GF-D8 (cell line): ENCODE results near the gene USP33.
"Not testable (repeated sequence)": the region's sequence is repeated elsewhere in the genome, so short reads cannot be mapped to it uniquely, and the experiment has no call there.

ENCODE experiments used
- DNase-seq: peaks from one replicate; lab custom pipeline; 2025; lab: John Stamatoyannopoulos, UW

The USP33 gene

DNA sequence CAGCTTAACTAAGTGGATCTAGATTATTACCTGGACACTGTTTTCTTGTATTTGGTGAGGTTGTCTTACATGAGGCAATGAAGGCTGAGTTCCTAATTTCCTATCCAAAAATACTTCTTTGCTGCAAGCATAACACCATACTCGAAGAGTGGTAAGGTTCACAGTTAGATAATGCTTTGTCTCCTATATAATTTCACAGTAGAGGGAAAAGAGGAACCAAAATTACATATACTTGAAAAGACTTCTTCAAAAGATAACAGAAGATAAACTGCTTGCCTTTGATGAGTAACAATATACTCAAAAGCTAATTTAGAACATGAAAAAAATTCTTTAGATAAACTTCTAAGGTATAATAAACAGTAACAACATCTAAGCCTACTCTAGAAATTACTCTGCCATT, 20.4 kb downstream of the USP33 start:
- DNase-seq = peak; percentile 36

DNA sequence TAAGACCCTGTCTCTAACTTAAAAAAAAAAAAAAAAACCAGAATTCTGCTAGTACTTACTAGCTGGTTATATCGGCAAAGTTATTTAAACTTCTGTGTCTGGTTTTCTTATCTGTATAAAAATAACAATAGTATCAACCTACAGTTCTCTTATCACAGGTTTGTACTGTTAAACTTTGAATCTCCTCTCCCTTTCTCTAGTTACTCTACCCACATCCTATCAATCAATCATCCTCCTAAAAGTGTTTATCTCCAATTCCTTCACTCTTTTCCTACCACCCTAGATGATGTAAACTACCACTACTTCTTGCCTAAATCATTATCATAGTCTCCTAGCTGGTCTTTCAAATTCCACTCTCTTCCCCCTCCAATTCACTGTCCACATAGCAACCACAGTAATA, 27.6 kb downstream of the USP33 start:
- no peak for DNase-seq

DNA sequence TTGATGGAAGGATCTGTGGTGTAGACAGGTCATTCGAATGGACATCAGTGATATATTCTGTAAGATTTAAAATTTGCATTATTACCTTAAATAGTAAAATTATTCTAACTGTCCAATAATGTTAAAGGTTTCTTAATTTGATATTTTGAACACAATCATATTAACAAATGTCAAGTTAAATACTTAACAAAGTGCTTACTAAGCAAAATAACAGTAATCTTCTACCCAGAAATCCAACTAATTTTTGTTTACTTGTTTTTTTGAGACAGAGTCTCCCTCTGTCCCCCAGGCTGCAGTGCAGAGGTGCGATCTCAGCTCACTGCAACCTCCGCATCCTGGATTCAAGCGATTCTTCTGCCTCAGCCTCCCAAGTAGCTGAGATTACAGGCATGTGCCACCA, 33.9 kb downstream of the USP33 start:
- no peak for DNase-seq

DNA sequence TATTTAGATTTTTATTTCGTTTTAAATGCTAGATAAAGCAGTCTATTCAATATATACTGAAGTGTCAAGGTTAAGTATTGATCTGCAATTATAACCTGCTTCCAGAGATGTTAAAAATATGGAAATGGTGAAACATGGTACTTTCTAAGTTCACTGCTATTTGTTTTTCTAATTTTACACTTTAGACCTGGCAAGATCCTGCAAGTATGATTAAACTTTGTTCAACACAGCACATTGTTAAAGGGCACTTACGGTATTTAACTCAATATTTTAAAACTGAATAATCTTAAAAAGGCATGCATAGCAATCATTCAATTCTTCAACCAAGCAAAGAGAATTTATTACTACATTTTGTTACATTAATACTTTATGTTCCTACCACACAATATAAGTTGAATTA, 41.5 kb downstream of the USP33 start:
- DNase-seq = no peak

DNA sequence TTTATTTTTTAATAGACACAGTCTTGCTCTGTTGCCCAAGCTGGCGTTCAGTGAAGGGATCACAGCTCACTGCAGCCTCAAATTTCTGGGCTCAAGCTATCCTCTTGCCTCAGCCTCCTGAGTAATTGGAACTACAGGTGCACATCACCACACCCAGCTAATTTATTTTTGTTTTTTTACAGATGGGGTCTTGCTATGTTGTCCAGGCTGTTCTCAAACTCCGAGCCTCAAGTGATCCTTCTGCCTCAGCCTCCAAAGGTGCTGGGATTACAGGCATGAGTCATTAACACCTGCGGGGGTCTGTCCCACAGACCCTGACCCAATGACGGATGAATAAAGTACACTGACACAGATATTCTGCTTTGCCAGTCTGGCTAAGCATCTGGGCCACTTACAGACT, 43.6 kb downstream of the USP33 start:
- DNase-seq = no peak

DNA sequence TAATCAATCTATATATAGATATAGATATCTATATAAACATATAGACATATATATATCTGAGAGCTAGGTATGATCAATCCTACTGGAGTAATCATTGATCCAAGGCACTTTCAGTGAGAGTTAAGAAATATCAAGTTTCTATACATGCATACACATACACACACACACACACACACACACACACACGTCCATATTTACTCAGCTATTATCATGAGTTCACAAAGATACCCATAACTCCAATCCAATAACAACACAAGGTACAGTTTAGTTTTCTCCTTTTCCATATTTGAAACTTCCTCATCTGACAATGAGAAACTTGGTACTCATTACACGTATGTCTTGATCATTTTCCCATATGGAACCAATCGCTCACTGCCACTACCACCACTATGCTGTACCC, 49.9 kb downstream of the USP33 start:
- DNase-seq = no peak

DNA sequence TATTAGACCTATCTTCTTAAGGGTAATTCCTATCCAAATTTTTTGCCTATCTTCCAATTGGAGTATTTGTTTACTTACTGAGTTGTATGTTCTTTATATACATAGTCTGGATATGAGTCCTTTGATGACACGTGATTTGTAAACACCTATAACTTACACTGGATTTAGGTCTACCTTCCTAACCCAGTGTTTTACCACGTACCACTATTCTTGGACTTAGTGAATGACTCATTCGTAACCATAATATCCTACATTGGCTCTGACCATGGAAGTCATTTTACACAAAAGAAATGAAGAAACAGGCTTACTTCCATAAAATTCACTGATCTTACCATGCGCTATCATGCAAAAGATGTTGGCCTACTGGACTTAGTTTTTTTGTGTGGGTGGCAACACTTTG, 53.3 kb downstream of the USP33 start:
- DNase-seq = no peak

DNA sequence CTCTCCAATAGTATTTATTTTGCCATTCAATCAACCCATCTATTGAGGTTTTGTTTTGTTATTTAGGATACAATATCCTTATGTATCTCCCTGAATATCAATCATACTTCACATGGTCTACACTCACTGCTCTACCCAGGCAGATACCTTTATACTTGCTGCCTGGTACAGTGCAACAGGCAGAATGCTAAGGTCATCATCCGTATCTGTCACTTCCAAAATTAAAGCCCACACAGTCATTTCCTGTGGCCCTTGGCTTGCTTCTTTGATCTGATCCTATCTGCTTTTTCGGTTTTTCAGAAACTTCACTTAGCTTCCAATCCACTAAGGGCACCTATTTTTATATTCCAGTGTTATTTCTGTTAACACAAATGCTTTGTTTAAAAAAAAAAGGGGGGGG, 54.9 kb downstream of the USP33 start:
- no peak for DNase-seq

DNA sequence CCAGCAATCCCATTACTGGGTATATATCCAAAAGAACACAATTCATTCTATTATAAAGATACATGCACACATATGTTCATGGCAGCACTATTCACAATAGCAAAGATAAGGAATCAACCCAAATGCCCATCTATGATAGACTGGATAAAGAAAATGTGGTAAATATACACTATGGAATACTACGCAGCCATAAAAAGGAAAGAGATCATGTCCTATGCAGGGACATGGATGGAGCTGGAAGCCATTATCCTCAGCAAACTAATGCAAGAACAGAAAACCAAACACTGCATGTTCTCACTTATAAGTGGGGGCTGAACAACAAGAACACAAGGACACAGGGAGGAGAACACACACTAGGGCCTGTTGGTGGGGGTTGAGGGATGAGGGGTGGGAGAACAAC, 60.0 kb downstream of the USP33 start:
- DNase-seq = not testable (repeated sequence)

DNA sequence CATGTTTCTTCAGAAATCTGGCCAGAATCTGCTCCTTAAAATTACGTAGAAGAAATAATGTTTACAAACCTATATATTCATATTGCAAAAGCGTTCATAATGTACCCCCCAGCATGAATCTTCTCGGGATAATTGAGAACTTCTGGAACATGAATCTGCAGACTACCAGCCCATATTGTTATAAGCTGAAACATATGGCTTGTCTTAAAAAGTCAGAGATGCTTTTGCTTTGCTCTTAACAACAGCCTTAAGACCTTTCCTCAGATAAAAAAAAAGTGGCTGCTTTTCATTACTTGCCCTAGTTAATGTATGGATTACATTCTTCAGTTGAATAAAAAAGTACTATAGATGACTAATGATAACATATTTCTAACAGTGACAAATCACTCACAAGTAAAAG, 62.2 kb downstream of the USP33 start:
- no peak for DNase-seq

DNA sequence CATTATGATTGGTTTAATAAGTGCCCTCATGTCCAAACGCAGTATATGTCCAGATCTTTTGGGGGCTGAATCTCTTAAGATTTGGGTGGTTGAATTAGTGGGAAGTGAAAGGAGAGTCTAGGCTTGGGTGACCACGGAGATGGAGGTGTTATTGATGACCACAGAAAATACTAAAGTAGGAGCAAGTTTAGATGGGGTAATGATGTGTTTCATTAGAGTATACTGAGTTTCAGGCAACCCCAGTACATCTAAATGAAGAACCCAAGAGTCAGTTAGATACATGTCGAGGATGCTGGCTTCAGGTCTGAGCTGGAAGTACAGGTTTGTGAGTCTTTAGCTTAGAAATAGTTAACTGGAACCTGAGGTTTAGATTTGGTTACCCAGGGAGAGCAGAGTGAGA, 70.7 kb downstream of the USP33 start:
- no peak for DNase-seq

DNA sequence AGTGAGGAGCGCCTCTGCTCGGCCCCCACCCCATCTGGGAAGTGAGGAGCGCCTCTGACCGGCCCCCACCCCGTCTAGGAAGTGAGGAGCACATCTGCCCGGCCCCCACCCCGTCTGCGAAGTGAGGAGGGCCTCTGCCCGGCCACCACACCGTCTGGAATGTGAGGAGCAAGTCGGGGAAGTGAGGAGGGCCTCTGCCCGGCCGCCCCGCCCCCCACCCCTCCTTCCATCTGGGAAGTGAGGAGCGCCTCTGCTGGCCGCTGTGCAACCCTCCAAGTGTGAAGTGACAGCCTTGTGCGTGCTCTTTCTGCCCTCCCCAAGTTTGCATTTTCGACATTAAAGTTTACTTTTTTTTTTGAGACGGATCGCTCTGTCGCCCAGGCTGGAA, 72.1 kb downstream of the USP33 start:
- DNase-seq = no peak

DNA sequence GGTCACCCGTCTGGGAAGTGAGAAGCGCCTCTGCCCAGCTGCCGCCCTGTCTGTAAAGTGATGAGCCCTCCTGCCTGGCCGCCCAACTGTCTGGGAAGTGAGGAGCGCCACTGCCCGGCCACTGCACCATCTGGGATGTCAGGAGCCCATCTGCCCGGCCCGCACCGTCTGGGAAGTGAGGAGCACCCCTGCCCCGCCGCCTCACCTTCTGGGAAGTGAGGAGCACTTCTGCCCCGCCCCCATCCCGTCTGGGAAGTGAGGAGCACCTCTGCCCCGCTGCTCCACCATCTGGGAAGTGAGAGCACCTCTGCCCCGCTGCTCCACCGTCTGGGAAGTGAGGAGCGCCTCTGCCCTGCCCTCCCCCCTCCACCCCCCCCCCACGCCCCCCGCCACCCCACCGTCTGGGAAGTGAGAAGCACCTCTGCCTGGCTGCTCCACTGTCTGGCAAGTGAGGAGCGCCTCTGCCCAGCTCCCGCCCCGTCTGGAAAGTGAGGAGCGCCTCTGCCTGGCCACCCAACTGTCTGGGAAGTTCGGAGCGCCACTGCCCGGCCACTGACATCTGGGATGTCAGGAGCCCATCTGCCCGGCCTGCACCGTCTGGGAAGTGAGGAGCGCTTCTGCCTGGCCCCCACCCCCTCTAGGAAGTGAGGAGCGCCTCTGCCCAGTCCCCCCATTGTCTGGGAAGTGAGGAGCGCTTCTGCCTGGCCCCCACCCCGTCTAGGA, 72.7 kb downstream of the USP33 start:
- no peak for DNase-seq

DNA sequence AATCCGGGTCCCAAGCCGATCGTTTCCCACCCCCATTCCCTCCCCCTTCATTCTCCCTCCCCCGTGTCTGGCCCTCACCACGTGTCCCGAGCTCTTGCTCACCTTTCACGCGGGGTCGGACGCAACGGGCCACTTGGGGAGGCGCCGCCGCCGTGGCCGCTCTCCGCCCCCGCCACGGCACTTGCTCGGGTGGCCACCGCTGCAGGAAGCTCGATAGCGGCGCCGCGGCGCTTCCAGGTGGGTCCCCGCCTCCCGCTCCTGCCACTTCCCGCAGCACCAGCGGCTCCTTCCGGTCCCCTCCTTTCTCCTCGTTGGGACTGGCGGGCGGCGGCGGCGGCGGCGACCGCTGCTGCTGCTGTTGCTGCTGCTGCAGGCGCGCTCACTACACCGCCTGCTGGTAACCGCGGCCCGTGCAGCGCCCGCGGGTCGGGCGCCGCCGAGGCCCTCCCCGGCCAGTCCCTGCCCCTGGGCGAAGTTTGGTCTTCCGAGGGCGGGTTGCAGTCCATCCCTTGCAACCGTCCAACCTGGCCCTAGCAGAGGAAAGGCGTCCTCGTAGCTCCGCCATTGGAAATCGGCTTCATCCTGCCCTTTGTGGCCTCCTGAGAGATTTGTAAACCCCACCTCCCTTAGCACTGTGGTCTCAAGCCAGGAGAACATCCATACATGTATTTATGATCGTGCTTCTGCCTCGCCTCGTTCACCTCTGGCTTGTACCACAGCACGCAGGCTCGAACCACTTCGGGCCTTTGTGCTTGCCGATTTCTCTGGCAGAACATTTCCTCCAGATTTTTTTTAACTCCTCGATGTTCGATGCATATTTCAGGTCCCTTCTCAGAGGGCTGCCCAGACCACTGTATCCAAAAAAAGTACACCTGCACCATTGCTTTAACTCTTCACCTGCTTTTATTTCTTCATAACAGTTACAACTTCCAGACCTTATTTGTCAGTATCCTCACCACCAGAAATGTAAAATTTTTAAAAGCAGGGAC, 76.2 kb downstream of the USP33 start:
- DNase-seq = peak; percentile 89

DNA sequence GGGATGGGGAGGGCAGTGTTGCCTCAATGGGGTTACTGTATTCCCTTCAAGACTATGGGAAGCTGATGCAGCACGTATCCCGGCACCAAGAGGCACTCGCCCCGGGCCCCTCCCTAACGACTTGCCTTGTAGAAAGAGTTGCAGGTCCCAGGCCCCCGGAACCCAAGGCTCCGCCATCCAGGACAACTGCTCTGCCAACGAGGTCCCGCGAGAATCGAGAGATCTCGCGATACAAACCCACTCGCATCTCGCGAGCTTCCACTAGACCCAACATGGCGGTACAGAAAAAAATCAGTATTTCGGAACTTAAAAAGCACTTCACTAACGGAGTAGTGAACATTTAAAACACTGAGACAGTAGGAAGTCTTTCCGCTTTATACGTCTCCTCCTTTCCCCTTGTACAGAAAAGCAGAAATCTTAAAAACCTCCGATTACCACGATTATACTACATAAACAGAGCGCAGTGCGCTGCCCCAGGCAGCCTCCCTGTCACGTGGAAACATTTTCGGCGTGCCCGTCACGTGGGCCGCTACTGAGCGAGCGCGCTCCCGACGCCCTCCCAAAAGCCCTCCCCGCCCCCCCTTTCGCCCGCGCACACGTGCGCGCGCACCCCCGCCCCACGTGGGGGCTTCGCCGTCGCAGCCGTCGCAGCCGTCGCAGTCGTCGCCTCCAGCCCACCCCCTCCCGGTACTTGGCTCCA, 77.0 kb downstream of the USP33 start, which contains the start of gene ZZZ3:
TSS of gene ZZZ3 (minus strand) at position 199 of the 700 bp plus-strand sequence. CDS start 49,304 bp downstream, outside the sequence.
- peak; percentile 81 for DNase-seq

DNA sequence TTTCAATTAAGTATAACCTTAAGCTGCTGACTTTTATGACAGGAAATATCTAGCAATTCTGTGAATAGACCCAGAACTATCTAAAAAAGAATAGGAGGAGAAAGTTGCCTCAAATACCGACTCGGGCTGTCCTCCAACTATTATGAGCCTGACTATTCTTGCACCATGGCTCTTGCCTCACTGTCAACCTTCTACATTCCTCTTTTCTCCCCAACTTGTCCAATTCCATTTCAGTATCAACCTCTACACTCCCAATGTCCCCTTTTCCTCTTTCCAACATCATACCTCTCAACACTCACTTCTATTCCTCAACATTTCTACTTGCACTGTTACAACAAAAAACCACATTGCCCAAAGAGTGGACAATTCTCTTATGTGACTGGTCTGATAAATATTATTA, 79.5 kb downstream of the USP33 start:
- DNase-seq = no peak

DNA sequence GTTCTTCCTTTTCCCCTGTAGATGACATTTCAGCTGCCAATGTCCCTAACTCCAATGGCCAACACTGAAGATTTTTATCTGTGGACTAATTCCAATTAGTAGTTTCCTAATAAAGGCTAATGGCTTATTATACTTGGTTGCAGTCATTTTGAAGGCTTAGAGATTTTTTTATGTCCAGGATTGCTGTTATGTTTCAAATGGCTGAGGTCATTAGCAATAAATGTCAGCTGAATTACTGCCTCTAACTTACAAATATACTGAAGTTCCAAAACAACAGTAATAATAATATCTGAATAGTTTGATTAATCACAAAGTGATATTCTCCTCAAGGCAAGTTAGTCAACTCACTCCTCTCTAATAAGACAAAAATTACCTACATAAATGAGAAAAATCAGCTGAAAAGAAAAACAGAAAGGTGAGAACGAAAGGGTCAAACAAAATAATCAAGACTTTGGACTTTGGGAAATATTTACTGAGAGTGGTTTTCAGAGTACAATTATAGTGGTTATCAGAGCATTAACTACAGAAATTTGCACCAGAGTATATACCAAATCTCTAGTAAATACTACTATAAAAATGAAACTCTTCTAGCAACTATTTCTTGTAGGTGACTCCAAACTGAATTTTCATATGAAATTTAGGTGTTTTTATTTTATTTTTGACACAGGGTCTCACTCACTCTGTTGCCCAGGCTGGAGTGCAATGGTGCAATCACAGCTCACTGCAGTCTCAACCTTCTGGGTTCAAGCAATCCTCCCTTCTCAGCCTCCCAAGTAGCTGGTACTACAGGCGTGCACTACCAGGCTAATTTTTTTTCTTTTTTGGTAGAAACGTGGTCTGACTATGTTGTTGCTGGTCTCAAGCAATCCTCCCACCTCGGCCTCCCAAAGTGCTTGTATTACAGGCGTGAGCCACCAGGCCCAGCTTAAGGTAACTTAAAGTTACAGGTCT, 80.7 kb downstream of the USP33 start:
- DNase-seq = no peak

DNA sequence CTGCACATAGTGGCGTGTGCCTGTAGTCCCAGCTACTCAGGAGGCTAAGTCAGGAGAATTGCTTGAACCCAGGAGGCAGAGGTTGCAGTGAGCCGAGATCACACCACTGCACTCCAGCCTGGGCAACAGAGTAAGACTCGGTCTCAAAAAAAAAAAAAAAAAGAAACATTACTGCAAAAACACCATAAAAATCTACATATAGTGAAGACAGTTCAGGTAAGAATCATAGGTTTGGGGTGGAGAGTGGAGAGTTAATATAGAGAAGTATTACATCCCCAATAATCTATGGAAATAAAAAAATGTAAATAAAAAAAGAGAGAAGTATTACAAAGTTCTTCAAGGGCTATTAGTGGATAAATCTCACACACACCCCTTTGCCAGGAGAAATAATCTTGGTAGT, 84.8 kb downstream of the USP33 start:
- not testable (repeated sequence) for DNase-seq

DNA sequence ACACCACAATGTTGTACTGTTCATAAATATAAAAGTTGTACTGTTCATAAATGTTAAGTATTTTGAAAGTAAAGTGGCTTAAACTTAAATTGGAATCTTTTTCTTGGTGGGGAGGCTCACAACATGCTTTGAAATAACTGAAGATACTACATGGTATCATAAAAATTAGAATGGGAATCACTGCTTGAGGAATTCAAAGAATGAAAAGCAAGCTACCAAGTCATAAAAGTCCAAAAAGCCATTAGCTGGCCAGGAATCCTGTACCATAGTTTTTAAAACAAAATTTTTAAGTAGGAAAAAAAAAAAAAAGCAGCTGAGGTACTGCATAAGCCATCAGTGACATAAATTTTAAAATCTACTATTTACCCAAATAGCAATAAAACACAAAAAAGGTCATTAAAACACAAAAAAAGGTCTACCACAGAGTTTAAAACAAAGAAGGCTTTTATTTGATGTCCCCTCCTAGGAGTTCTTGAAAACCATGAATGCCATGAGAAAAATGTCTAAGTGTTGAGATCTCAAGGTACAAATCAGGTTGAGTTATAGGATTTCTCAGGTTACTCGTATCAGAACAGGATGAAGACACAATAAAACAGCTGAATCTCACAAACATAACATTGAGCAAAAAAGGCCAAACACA, 85.8 kb downstream of the USP33 start:
- no peak for DNase-seq

DNA sequence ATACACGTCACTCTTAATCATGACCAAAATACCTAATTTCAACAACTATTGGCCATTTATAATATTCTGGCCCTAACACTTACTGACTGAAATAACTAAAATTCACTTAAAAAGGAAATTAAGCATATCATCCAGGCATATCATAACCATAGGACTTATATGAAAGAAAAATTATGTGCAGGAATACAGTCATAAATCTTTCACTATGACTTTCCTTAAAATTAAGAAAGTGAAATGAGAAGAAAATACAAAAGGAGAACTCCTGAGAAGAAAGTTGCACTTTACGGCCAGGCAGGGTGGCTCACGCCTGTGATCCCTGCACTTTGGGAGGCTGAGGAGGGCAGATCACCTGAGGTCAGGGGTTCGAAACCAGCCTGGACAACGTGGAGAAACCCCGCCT, 86.6 kb downstream of the USP33 start:
- no peak for DNase-seq

DNA sequence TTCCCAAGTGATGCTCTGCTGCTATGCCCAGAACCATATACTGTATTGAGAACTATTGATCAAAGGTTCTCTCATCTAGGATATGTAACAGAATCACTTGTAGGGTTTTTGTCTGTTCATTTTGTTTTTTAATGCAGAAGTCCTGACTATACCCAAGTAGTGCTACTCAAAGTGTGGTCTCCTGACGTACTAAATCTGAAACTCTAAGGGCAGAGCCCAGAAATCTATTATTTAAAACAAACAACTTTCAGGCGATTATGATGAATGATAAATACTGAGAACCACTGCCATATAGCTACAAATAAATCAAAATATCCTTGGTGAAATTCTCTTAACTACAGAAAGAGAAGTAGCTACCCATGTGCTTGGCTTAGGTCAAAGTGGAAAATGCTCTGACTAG, 87.3 kb downstream of the USP33 start:
- no peak for DNase-seq
